ENCODE results near the gene MAP3K1. TPM values are rescaled to one million over a fixed set of nuclear protein-coding genes. Genes with fewer than 3 reads are reported as not detected.

Gene MAP3K1
- total and polyA plus RNA-seq, 8 donors = 20.6 to 70.8 (median 60.9) TPM

- Histone ChIP-seq H3K27me3 (no peaks in the 10 kb centered on the region), H3K4me3 (no peak overlapping the region), H3K9me3 (no peaks in the 10 kb centered on the region), H3K27ac (no peak overlapping the region), H3K4me1 (no peaks in the 10 kb centered on the region), H3K36me3 (peaks cover 0 to 36% of the 10 kb centered on the region in 2 donors)
- no peak for ATAC-seq
- TF ChIP-seq, protein P1, sequence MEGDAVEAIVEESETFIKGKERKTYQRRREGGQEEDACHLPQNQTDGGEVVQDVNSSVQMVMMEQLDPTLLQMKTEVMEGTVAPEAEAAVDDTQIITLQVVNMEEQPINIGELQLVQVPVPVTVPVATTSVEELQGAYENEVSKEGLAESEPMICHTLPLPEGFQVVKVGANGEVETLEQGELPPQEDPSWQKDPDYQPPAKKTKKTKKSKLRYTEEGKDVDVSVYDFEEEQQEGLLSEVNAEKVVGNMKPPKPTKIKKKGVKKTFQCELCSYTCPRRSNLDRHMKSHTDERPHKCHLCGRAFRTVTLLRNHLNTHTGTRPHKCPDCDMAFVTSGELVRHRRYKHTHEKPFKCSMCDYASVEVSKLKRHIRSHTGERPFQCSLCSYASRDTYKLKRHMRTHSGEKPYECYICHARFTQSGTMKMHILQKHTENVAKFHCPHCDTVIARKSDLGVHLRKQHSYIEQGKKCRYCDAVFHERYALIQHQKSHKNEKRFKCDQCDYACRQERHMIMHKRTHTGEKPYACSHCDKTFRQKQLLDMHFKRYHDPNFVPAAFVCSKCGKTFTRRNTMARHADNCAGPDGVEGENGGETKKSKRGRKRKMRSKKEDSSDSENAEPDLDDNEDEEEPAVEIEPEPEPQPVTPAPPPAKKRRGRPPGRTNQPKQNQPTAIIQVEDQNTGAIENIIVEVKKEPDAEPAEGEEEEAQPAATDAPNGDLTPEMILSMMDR (IDR thresholded peaks at IDR 0.05) = no peak
- no peak for DNase-seq
- intact Hi-C loops (cut with DNase I) = no loop called here
Measured at GRCh38 chr5:56919942-56920662, 104.8 kb downstream of the MAP3K1 start.

DNA sequence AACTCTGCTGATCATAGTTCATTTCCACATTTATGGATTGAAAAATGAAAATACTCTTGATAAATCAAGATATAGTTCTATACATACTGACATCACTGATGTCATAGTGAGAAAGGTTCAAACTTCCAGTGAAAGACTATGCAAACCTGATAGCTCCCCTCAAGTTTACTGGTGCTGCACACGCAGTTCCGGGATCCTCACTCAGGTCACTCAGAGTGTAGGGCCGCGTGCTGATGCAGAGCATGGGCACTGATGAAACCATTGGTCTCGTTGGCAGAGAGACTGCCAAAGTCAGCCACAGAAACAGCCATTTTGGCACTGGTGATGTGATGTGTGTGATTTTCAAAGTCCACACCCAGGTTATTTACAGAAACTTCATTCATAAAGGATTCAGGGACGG lies 107.6 kb downstream of the MAP3K1 start:
- intact Hi-C loops (cut with DNase I) = no loop called here
- Histone ChIP-seq H3K36me3 (peaks cover 0 to 53% of the 10 kb centered on the region in 2 donors), H3K9me3 (no peaks in the 10 kb centered on the region), H3K4me3 (no peak overlapping the region), H3K27me3 (no peaks in the 10 kb centered on the region), H3K4me1 (no peaks in the 10 kb centered on the region), H3K27ac (no peak overlapping the region)
- ATAC-seq = no peak
- no peak for DNase-seq
- TF ChIP-seq, protein P1 (IDR thresholded peaks at IDR 0.05) = no peak

- ATAC-seq = no peak
- no peaks in the 10 kb centered on the region for H3K9me3 ChIP-seq
- peaks cover 0 to 92% of the 10 kb centered on the region in 2 donors for H3K36me3 ChIP-seq
- H3K4me1 ChIP-seq = no peaks in the 10 kb centered on the region
- TF ChIP-seq, protein P1 (IDR thresholded peaks at IDR 0.05) = no peak
- H3K27me3 ChIP-seq = no peaks in the 10 kb centered on the region
- intact Hi-C loops (cut with DNase I) = no loop called here
- no peak for DNase-seq
- H3K4me3 ChIP-seq = no peak overlapping the region
- H3K27ac ChIP-seq = no peak overlapping the region
Measured at GRCh38 chr5:56934325-56934724, 119.0 kb downstream of the MAP3K1 start.

DNA sequence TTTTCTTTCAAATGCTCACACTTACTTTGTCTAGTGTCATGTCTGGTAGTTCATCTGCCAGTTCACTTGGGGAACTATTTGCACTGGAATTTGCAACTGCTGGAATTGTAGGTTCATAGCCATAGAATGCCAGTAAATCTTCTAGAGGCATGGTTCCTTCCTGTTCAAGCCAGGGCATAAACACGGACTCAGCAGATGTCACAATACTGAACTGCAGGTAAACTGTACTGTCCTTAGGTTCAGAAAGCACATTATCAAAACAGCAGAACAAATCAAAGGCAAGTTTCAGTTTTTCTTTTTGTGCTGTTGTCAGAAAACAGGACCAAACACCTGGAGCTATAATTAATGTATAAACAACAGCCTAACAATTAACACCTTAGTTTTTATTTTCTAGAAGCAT lies 123.5 kb downstream of the MAP3K1 start:
- H3K27me3 ChIP-seq = no peaks in the 10 kb centered on the region
- ATAC-seq (no peak), DNase-seq (no peak)
- TF ChIP-seq, protein P1 (IDR thresholded peaks at IDR 0.05) = no peak
- intact Hi-C loops (cut with DNase I) = no loop called here
- H3K4me3 ChIP-seq = no peak overlapping the region
- H3K27ac ChIP-seq = no peak overlapping the region
- H3K36me3 ChIP-seq = peaks cover 0 to 95% of the 10 kb centered on the region in 2 donors
- no peaks in the 10 kb centered on the region for H3K9me3 ChIP-seq
- no peaks in the 10 kb centered on the region for H3K4me1 ChIP-seq

- Histone ChIP-seq H3K9me3 (no peaks in the 10 kb centered on the region), H3K4me3 (no peak overlapping the region), H3K27me3 (no peaks in the 10 kb centered on the region), H3K36me3 (peaks cover 0 to 91% of the 10 kb centered on the region in 2 donors), H3K27ac (no peak overlapping the region), H3K4me1 (no peaks in the 10 kb centered on the region)
- TF ChIP-seq, protein P1 (IDR thresholded peaks at IDR 0.05) = no peak
- intact Hi-C loops (cut with DNase I) = no loop called here
- DNase-seq = no peak
- ATAC-seq = no peak
Measured at GRCh38 chr5:56941981-56942380, 126.6 kb downstream of the MAP3K1 start.

Other genes with a start within 250 kb of the MAP3K1 start
- 10 to 100 TPM in 1 of 2 donors, 1 to 10 TPM in 1; 5.2 to 11.3 TPM for gene SETD9, start 94.0 kb downstream of the MAP3K1 start, total RNA-seq
- 10 to 100 TPM in 5 of 6 donors, 1 to 10 TPM in 1; 5.0 to 20.5 (median 19.2) TPM for gene SETD9, start 94.0 kb downstream of the MAP3K1 start, polyA plus RNA-seq (ENCODE audit: insufficient read length in 6 of 6)
- gene MIER3, start 136.6 kb downstream of the MAP3K1 start, total RNA-seq = 10 to 100 TPM; 16.6 to 18.5 TPM
- gene MIER3, start 136.6 kb downstream of the MAP3K1 start, polyA plus RNA-seq (ENCODE audit: insufficient read length in 6 of 6) = 10 to 100 TPM; 33.5 to 39.9 (median 36.7) TPM